Loucy (cell line): ENCODE results near the gene SHOX.
"Not testable (repeated sequence)": the region's sequence is repeated elsewhere in the genome, so short reads cannot be mapped to it uniquely, and the experiment has no call there.

ENCODE experiments used
- H2AFZ ChIP-seq: fragments of 200-600 bp; sonication (generic); 2 replicates; pipeline ENCODE4 v1.6.0; 2016; ENCODE audit warnings: antibody characterized with exemption, mild to moderate bottlenecking, low read length, moderate library complexity
- H3F3A ChIP-seq: fragments of 200-600 bp; 2 replicates; pipeline ENCODE4 v1.6.0; 2016; ENCODE audit warnings: antibody characterized with exemption, low read depth, mild to moderate bottlenecking
- H3K27me3 ChIP-seq: fragments of 200-600 bp; sonication (generic); 2 replicates; pipeline ENCODE4 v1.6.1; 2014; ENCODE audit warnings: low read length, mild to moderate bottlenecking; ENCODE audit not compliant: insufficient read depth, poor library complexity, severe bottlenecking
- H3K36me3 ChIP-seq: fragments of 200-600 bp; sonication (generic); 2 replicates; pipeline ENCODE4 v1.6.1; 2016; ENCODE audit warnings: low read length; ENCODE audit not compliant: insufficient read depth
- H3K4me1 ChIP-seq: fragments of 200-600 bp; sonication (generic); 2 replicates; pipeline ENCODE4 v1.5.1; 2014; ENCODE audit warnings: low read length, mild to moderate bottlenecking; ENCODE audit not compliant: insufficient read depth, poor library complexity, severe bottlenecking
- H3K4me2 ChIP-seq: fragments of 200-600 bp; sonication (generic); 2 replicates; pipeline ENCODE4 v1.6.0; 2014; ENCODE audit warnings: antibody characterized with exemption, low read length, low read depth, mild to moderate bottlenecking; ENCODE audit not compliant: poor library complexity, severe bottlenecking
- H3K4me3 ChIP-seq: fragments of 200-600 bp; sonication (generic); 2 replicates; pipeline ENCODE4 v1.5.1; 2014; ENCODE audit warnings: low read length, mild to moderate bottlenecking, mixed read lengths; ENCODE audit not compliant: poor library complexity, severe bottlenecking
- H3K79me2 ChIP-seq: fragments of 200-600 bp; sonication (generic); 2 replicates; pipeline ENCODE4 v1.6.1; 2014; ENCODE audit warnings: low read length; ENCODE audit not compliant: insufficient read depth
- H3K9ac ChIP-seq: fragments of 200-600 bp; sonication (generic); 2 replicates; pipeline ENCODE4 v1.6.0; 2014; ENCODE audit warnings: mild to moderate bottlenecking, low read depth, low read length, moderate library complexity; ENCODE audit not compliant: poor library complexity, severe bottlenecking
- H3K9me2 ChIP-seq: fragments of 200-600 bp; sonication (generic); replicated peaks from 2 replicates; pipeline ENCODE4 v1.6.1; 2016; ENCODE audit warnings: low read depth, low read length, mixed read lengths
- H3K9me3 ChIP-seq: fragments of 200-600 bp; sonication (generic); 2 replicates; pipeline ENCODE4 v1.6.1; 2014; ENCODE audit warnings: mild to moderate bottlenecking, antibody characterized with exemption, low read length, low read depth; ENCODE audit not compliant: insufficient read depth
- H4K20me1 ChIP-seq: fragments of 200-600 bp; sonication (generic); 2 replicates; pipeline ENCODE4 v1.6.0; 2014; ENCODE audit warnings: antibody characterized with exemption, low read length, mild to moderate bottlenecking; ENCODE audit not compliant: insufficient read depth, poor library complexity, severe bottlenecking
- CTCF ChIP-seq: fragments of 200-600 bp; sonication (generic); conservative IDR thresholded peaks from 2 replicates; pipeline ENCODE4 v1.5.1; 2014; ENCODE audit warnings: mild to moderate bottlenecking, antibody characterized with exemption, low read length
- EZH2phosphoT487 ChIP-seq: fragments of 200-600 bp; IDR thresholded peaks from 2 replicates; pipeline ENCODE4 v1.6.1; 2018; ENCODE audit warnings: antibody characterized with exemption, mild to moderate bottlenecking, moderate library complexity, borderline replicate concordance

The SHOX gene

GRCh38 chrX:590693-591404 lies 39.7 kb upstream of the SHOX start:
- no peaks in the 10 kb centered on the region for H3K9me2 ChIP-seq
- TF ChIP-seq CTCF (no peak), EZH2phosphoT487 (no peak)
- H3K9ac ChIP-seq: no peak overlapping the region
- H3F3A ChIP-seq: no peaks in the 10 kb centered on the region
- no peaks in the 10 kb centered on the region for H3K27me3 ChIP-seq
- H3K36me3 ChIP-seq: no peaks in the 10 kb centered on the region
- H3K79me2 ChIP-seq: no peaks in the 10 kb centered on the region
- H2AFZ ChIP-seq: no peak overlapping the region
- no peaks in the 10 kb centered on the region for H3K4me1 ChIP-seq
- no peak overlapping the region for H3K4me3 ChIP-seq
- no peaks in the 10 kb centered on the region for H3K9me3 ChIP-seq
- no peaks in the 10 kb centered on the region for H4K20me1 ChIP-seq
- H3K4me2 ChIP-seq: no peak overlapping the region

- Histone ChIP-seq H3K4me3 (no peak overlapping the region), H3K79me2 (no peaks in the 10 kb centered on the region), H3F3A (no peaks in the 10 kb centered on the region), H3K27me3 (no peaks in the 10 kb centered on the region), H3K9me2 (no peaks in the 10 kb centered on the region), H4K20me1 (no peaks in the 10 kb centered on the region), H3K9ac (no peak overlapping the region), H3K4me2 (no peak overlapping the region), H2AFZ (no peak overlapping the region), H3K9me3 (peaks cover 6% of the 10 kb centered on the region; the same call in 1 of the 2 replicates), H3K4me1 (no peaks in the 10 kb centered on the region), H3K36me3 (no peaks in the 10 kb centered on the region)
- TF ChIP-seq CTCF (no peak), EZH2phosphoT487 (no peak)
Measured at GRCh38 chrX:599837-600715, 30.5 kb upstream of the SHOX start.

GRCh38 chrX:603029-603428 lies 27.6 kb upstream of the SHOX start:
- H3K9me2 ChIP-seq, H3K27me3 ChIP-seq, H3K9me3 ChIP-seq, H3K4me3 ChIP-seq, H3F3A ChIP-seq, H2AFZ ChIP-seq, H3K79me2 ChIP-seq, H3K36me3 ChIP-seq, H4K20me1 ChIP-seq, H3K9ac ChIP-seq, H3K4me1 ChIP-seq, H3K4me2 ChIP-seq: not testable (repeated sequence)

- not testable (repeated sequence) for H3K36me3 ChIP-seq, H3K4me1 ChIP-seq, H3K9me3 ChIP-seq, H3F3A ChIP-seq, H3K27me3 ChIP-seq, H3K79me2 ChIP-seq, H2AFZ ChIP-seq, H3K4me3 ChIP-seq, H3K9ac ChIP-seq, H4K20me1 ChIP-seq, H3K9me2 ChIP-seq, H3K4me2 ChIP-seq
Measured at GRCh38 chrX:604616-605015, 26.0 kb upstream of the SHOX start.

GRCh38 chrX:608088-608487 lies 22.5 kb upstream of the SHOX start:
- not testable (repeated sequence) for H3K79me2 ChIP-seq, H3K9me2 ChIP-seq, H2AFZ ChIP-seq, H3K9ac ChIP-seq, H3K4me3 ChIP-seq, H3K4me1 ChIP-seq, H3K9me3 ChIP-seq, H3K4me2 ChIP-seq, H3F3A ChIP-seq, H3K36me3 ChIP-seq, H3K27me3 ChIP-seq, H4K20me1 ChIP-seq
